WTC11 (cell line): ENCODE data around the gene MPP7.

Experiments used
- ATF3 ChIP-seq: sonication (generic); formaldehyde crosslinking; conservative IDR thresholded peaks from 2 replicates; pipeline ENCODE4 v1.8.1; 2022; ENCODE audit warnings: mild to moderate bottlenecking, missing genetic modification reagents
- CBFB ChIP-seq: sonication (generic); formaldehyde crosslinking; IDR thresholded peaks from 2 replicates; pipeline ENCODE4 v1.8.1; 2022; ENCODE audit warnings: mild to moderate bottlenecking, low read depth, missing genetic modification reagents
- CREM ChIP-seq: sonication (generic); formaldehyde crosslinking; IDR thresholded peaks from 2 replicates; pipeline ENCODE4 v1.8.1; 2022; ENCODE audit warnings: mild to moderate bottlenecking, missing genetic modification reagents, moderate library complexity
- CTCF ChIP-seq: fragments of 200-600 bp; IDR thresholded peaks from 2 replicates; pipeline ENCODE4 v1.8.0; 2022; ENCODE audit warnings: antibody characterized with exemption
- E2F4 ChIP-seq: sonication (generic); formaldehyde crosslinking; IDR thresholded peaks from 2 replicates; pipeline ENCODE4 v1.8.1; 2022; ENCODE audit warnings: low read depth, mild to moderate bottlenecking, moderate library complexity, missing genetic modification reagents, borderline replicate concordance
- FOXJ3 ChIP-seq: sonication (generic); formaldehyde crosslinking; IDR thresholded peaks from 2 replicates; pipeline ENCODE4 v1.9.0; 2021; ENCODE audit warnings: missing genetic modification reagents, mild to moderate bottlenecking, borderline replicate concordance
- NFYB ChIP-seq: sonication (generic); formaldehyde crosslinking; conservative IDR thresholded peaks from 2 replicates; pipeline ENCODE4 v1.8.0; 2022; ENCODE audit warnings: low read depth, missing genetic modification reagents
- NR3C1 ChIP-seq: sonication (generic); formaldehyde crosslinking; conservative IDR thresholded peaks from 2 replicates; pipeline ENCODE4 v1.8.1; 2023; ENCODE audit warnings: low read depth, mild to moderate bottlenecking, missing genetic modification reagents
- PREB ChIP-seq: sonication (generic); formaldehyde crosslinking; IDR thresholded peaks from 2 replicates; pipeline ENCODE4 v1.8.1; 2022; ENCODE audit warnings: mild to moderate bottlenecking, missing genetic modification reagents, moderate library complexity, borderline replicate concordance
- SP1 ChIP-seq: sonication (generic); formaldehyde crosslinking; conservative IDR thresholded peaks from 2 replicates; pipeline ENCODE4 v1.8.1; 2022; ENCODE audit warnings: missing genetic modification reagents
- TEAD4 ChIP-seq: sonication (generic); formaldehyde crosslinking; IDR thresholded peaks from 2 replicates; pipeline ENCODE4 v1.8.0; 2022; ENCODE audit warnings: mild to moderate bottlenecking, missing genetic modification reagents
- ZNF416 ChIP-seq: fragments of 250-450 bp; sonication (Bioruptor Pico); IDR thresholded peaks from 2 replicates; pipeline ENCODE4 v1.9.0; 2021; ENCODE audit warnings: mild to moderate bottlenecking, inconsistent platforms
- ZNF423 ChIP-seq: fragments of 250-450 bp; sonication (Bioruptor Pico); IDR thresholded peaks from 2 replicates; pipeline ENCODE4 v2.1.2; 2022; ENCODE audit warnings: mild to moderate bottlenecking, moderate library complexity

- no peak for TF ChIP-seq CTCF
- TF ChIP-seq NR3C1: no peak
- no peak for TF ChIP-seq CREM
- TF ChIP-seq FOXJ3 (CRISPR knock-in tag): no peak
- no peak for TF ChIP-seq SP1 (CRISPR knock-in tag)
- TF ChIP-seq NFYB: no peak
- no peak for TF ChIP-seq PREB
- no peak for TF ChIP-seq ZNF416
- TF ChIP-seq ZNF423 (CRISPR knock-in tag): no peak
- no peak for TF ChIP-seq E2F4 (CRISPR knock-in tag)
- TF ChIP-seq ATF3: no peak
- no peak for TF ChIP-seq TEAD4 (CRISPR knock-in tag)
- no peak for TF ChIP-seq CBFB (CRISPR knock-in tag)
Measured at GRCh38 chr10:28349892-28350291, 47.0 kb upstream of the MPP7 start.
